GM23338 (cell line): Measurements from ENCODE around the gene CCDC93. TPM values are rescaled to one million over a fixed set of nuclear protein-coding genes. Genes with fewer than 3 reads are reported as not detected.

ENCODE experiments used
- ETS1 ChIP-seq: IDR thresholded peaks from 2 replicates; pipeline ENCODE4 v1.6.1; 2016; ENCODE audit warnings: antibody characterized with exemption
- EZH2 ChIP-seq: fragments of 200-600 bp; sonication (generic); IDR thresholded peaks from one replicate; pipeline ENCODE4 v1.8.0; 2017; ENCODE audit warnings: antibody characterized with exemption, mild to moderate bottlenecking, low read depth; ENCODE audit not compliant: unreplicated experiment
- JUNB ChIP-seq: IDR thresholded peaks from one replicate; pipeline ENCODE4 v1.6.1; 2016; ENCODE audit warnings: antibody characterized with exemption; ENCODE audit not compliant: unreplicated experiment
- NANOG ChIP-seq: IDR thresholded peaks from 2 replicates; pipeline ENCODE4 v1.6.1; 2016; ENCODE audit warnings: antibody characterized with exemption, borderline replicate concordance
- POLR2AphosphoS5 ChIP-seq: IDR thresholded peaks from 2 replicates; pipeline ENCODE4 v1.6.1; 2016; ENCODE audit warnings: antibody characterized with exemption, low read depth
- ZNF114 ChIP-seq: fragments of 250-450 bp; sonication (Bioruptor Pico); IDR thresholded peaks from 2 replicates; pipeline ENCODE4 v1.5.0; 2020; ENCODE audit warnings: mild to moderate bottlenecking, moderate library complexity
- ZNF331 ChIP-seq: fragments of 250-450 bp; sonication (Bioruptor Pico); IDR thresholded peaks from 2 replicates; pipeline ENCODE4 v1.5.0; 2020; ENCODE audit warnings: low read depth, mild to moderate bottlenecking, moderate library complexity
- ZNF462 ChIP-seq: fragments of 250-450 bp; sonication (Bioruptor Pico); IDR thresholded peaks from 2 replicates; pipeline ENCODE4 v1.5.0; 2020; ENCODE audit warnings: mild to moderate bottlenecking, moderate library complexity
- polyA plus RNA-seq: library from polyadenylated mRNA; unstranded; fragments of >200 nt; fragmentation: Nextera tagmentation; extraction: Ambion mirVana; gene quantifications from 2 replicates; pipeline ENCODE4 v1.2.1, GENCODE V29; 2016
- total RNA-seq: library from RNA; depleted of rRNA; stranded (reverse); fragments of >200 nt; shearing (Covaris generic); gene quantifications from 2 replicates; pipeline ENCODE4 v1.2.3, GENCODE V29; 2014
- TF ChIP-seq, protein P1 (sequence below), 2 experiments: fragments of 200-600 bp in 1 of 2; sonication (generic) in 1 of 2; conservative IDR thresholded peaks; 2 replicates each; pipeline versions ENCODE4 v1.5.1 to v1.6.1; 2016 to 2017; ENCODE audit warnings: antibody characterized with exemption in 2 of 2, low read depth in 2 of 2, mild to moderate bottlenecking in 2 of 2, moderate library complexity in 1 of 2

CCDC93 gene
- total and polyA plus RNA-seq, 2 experiments from 2014 or later, result 13.1 to 16.8 TPM

GRCh38 chr2:118056801-118057200, 42.9 kb upstream of the CCDC93 start (continued):
- TF ChIP-seq ZNF462 (no peak), ETS1 (no peak), ZNF114 (no peak), EZH2 (no peak), JUNB (no peak), ZNF331 (no peak), POLR2AphosphoS5 (no peak), NANOG (no peak)
- TF ChIP-seq, protein P1, sequence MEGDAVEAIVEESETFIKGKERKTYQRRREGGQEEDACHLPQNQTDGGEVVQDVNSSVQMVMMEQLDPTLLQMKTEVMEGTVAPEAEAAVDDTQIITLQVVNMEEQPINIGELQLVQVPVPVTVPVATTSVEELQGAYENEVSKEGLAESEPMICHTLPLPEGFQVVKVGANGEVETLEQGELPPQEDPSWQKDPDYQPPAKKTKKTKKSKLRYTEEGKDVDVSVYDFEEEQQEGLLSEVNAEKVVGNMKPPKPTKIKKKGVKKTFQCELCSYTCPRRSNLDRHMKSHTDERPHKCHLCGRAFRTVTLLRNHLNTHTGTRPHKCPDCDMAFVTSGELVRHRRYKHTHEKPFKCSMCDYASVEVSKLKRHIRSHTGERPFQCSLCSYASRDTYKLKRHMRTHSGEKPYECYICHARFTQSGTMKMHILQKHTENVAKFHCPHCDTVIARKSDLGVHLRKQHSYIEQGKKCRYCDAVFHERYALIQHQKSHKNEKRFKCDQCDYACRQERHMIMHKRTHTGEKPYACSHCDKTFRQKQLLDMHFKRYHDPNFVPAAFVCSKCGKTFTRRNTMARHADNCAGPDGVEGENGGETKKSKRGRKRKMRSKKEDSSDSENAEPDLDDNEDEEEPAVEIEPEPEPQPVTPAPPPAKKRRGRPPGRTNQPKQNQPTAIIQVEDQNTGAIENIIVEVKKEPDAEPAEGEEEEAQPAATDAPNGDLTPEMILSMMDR (conservative IDR thresholded peaks at IDR 0.05; ENCODE audit: low read depth in 2 of 2), result no peak
